OCI-LY3 (cell line): ENCODE measurements around the gene GDPD5.

Experiments
- EZH2phosphoT487 ChIP-seq: fragments of 200-600 bp; shearing (Covaris generic); IDR thresholded peaks from 2 replicates; pipeline ENCODE4 v1.6.1; 2018; ENCODE audit warnings: antibody characterized with exemption, mixed run types, low read depth
- TF ChIP-seq, protein P1 (sequence below): fragments of 200-600, 300-600 bp; sonication (generic); IDR thresholded peaks from 2 replicates; pipeline ENCODE4 v1.5.1; 2014; ENCODE audit warnings: antibody characterized with exemption, low read length, low read depth

DNA sequence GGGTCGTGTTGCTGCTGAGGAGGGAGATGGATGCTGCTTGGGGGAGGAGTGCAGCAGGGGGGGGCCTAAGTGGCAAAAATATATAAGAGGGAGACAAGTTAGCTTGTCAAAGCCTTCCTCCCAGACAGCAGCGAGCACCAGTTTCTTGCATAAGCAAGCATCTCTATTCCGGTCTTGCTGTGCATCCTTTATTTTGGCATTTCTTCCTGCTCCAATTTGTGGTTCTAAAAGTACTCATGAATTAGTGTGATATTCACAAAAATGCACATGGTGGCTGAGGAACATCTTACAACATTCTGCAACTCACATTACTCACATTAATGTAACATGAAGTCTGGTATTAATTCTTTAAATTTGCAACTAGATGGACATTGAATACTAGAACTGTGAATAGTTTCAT, 32.1 kb downstream of the GDPD5 start:
- TF ChIP-seq, protein P1, sequence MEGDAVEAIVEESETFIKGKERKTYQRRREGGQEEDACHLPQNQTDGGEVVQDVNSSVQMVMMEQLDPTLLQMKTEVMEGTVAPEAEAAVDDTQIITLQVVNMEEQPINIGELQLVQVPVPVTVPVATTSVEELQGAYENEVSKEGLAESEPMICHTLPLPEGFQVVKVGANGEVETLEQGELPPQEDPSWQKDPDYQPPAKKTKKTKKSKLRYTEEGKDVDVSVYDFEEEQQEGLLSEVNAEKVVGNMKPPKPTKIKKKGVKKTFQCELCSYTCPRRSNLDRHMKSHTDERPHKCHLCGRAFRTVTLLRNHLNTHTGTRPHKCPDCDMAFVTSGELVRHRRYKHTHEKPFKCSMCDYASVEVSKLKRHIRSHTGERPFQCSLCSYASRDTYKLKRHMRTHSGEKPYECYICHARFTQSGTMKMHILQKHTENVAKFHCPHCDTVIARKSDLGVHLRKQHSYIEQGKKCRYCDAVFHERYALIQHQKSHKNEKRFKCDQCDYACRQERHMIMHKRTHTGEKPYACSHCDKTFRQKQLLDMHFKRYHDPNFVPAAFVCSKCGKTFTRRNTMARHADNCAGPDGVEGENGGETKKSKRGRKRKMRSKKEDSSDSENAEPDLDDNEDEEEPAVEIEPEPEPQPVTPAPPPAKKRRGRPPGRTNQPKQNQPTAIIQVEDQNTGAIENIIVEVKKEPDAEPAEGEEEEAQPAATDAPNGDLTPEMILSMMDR = no peak
- no peak for TF ChIP-seq EZH2phosphoT487
